HCT116 (cell line): ENCODE data around the gene ZBBX. TPM values are rescaled to one million over a fixed set of nuclear protein-coding genes. Genes with fewer than 3 reads are reported as not detected.

Source experiments
- ATAC-seq: fragments of 200-7000 bp; cut with Tn5 transposase; 2 replicates; pipeline ENCODE4 v1.9.1; 2020; ENCODE audit warnings: mild to moderate bottlenecking, moderate library complexity
- BruUV-seq: library from RNA; stranded (reverse); fragments of 400-500 nt; replicated peaks from 2 replicates; lab custom pipeline; 2021; lab: Mats Ljungman, UMichigan
- CTCF ChIA-PET: fragments of 300-600 bp; sonication (Branson Sonifier 250); formaldehyde crosslinking; loops from one replicate; lab custom pipeline; 2021; ENCODE audit warnings: antibody characterized with exemption; lab: Charles Lee
- POLR2A ChIA-PET: fragments of 300-600, 350-600 bp; sonication (Branson Sonifier 250); formaldehyde crosslinking; loops from one replicate; lab custom pipeline; 2021; ENCODE audit warnings: antibody characterized with exemption; lab: Charles Lee
- RAD21 ChIA-PET, 2 experiments: fragments of 300-600 bp; sonication (Branson Sonifier 250); formaldehyde crosslinking; loops; one replicate each; lab custom pipeline; 2023; ENCODE audit warnings: low total read pairs in 2 of 2; ENCODE audit not compliant: uncharacterized antibody in 2 of 2, unreplicated experiment in 2 of 2, low non-redundant PET in 1 of 2; lab: Charles Lee
- DNase-seq: peaks from one replicate; pipeline ENCODE4 v3.0.0-alpha.2; 2010; ENCODE audit warnings: low read depth, low spot score
- H2AFZ ChIP-seq: fragments of 200-600 bp; shearing (Covaris generic), sonication (generic); 2 replicates; pipeline ENCODE4 v1.6.1; 2017; ENCODE audit warnings: low read depth, mixed run types, mixed read lengths, antibody characterized with exemption, low read length; ENCODE audit not compliant: poor library complexity, severe bottlenecking
- H3K27ac ChIP-seq: 2 replicates; pipeline ENCODE4 v1.5.1; 2012; ENCODE audit warnings: low read depth, low read length
- H3K27me3 ChIP-seq: fragments of 200-600 bp; sonication (generic); 2 replicates; pipeline ENCODE4 v1.6.1; 2016; ENCODE audit warnings: mixed run types, low read length, mixed read lengths; ENCODE audit not compliant: insufficient read depth
- H3K36me3 ChIP-seq, 2 experiments: fragments of 200-500 bp in 1 of 2; fragments of 200-600 bp in 1 of 2; sonication (Bioruptor generic) in 1 of 2; sonication (generic) in 1 of 2; 2 replicates each; pipeline versions ENCODE4 v1.5.1 to v1.6.1; 2014 to 2016; ENCODE audit warnings: low read length in 2 of 2, inconsistent platforms in 1 of 2, mixed read lengths in 1 of 2, mixed run types in 1 of 2; ENCODE audit not compliant: insufficient read depth in 2 of 2, control insufficient read depth in 1 of 2
- H3K4me1 ChIP-seq, 2 experiments: fragments of 200-600 bp in 1 of 2; sonication (generic) in 1 of 2; 2 replicates each; pipeline versions ENCODE4 v1.5.1 to v1.6.1; 2012 to 2017; ENCODE audit warnings: low read length in 2 of 2, inconsistent platforms in 1 of 2, mild to moderate bottlenecking in 1 of 2, mixed read lengths in 1 of 2, mixed run types in 1 of 2, moderate library complexity in 1 of 2; ENCODE audit not compliant: insufficient read depth in 2 of 2, control insufficient read depth in 1 of 2
- H3K4me2 ChIP-seq: fragments of 200-600 bp; sonication (generic); 2 replicates; pipeline ENCODE4 v1.6.1; 2017; ENCODE audit warnings: mixed run types, low read length, mixed read lengths
- H3K4me3 ChIP-seq, 2 experiments: fragments of 200-600 bp in 1 of 2; sonication (generic) in 1 of 2; replicated peaks in 1 of 2; 2 replicates each; pipeline ENCODE4 v1.5.1; 2011 to 2016; ENCODE audit warnings: low read length in 2 of 2, control low read depth in 1 of 2, low read depth in 1 of 2, mild to moderate bottlenecking in 1 of 2, mixed read lengths in 1 of 2, mixed run types in 1 of 2
- H3K79me2 ChIP-seq: fragments of 200-600 bp; sonication (generic); 2 replicates; pipeline ENCODE4 v1.6.1; 2017; ENCODE audit warnings: mild to moderate bottlenecking, mixed run types, low read length, moderate library complexity, mixed read lengths; ENCODE audit not compliant: insufficient read depth
- H3K9ac ChIP-seq: fragments of 200-600 bp; sonication (generic); 2 replicates; pipeline ENCODE4 v1.6.1; 2016; ENCODE audit warnings: low read length, mixed read lengths
- H3K9me2 ChIP-seq: fragments of 200-600 bp; sonication (generic), shearing (Covaris generic); 2 replicates; pipeline ENCODE4 v1.6.1; 2017; ENCODE audit warnings: mixed run types, mild to moderate bottlenecking, moderate library complexity; ENCODE audit not compliant: insufficient read depth
- H3K9me3 ChIP-seq, 2 experiments: fragments of 200-500 bp in 1 of 2; fragments of 200-600 bp in 1 of 2; sonication (Bioruptor generic) in 1 of 2; sonication (generic) in 1 of 2; 2 replicates each; pipeline ENCODE4 v1.6.1; 2014 to 2017; ENCODE audit warnings: low read length in 2 of 2, mixed read lengths in 2 of 2, inconsistent platforms in 1 of 2, low read depth in 1 of 2, mild to moderate bottlenecking in 1 of 2, mixed run types in 1 of 2, moderate library complexity in 1 of 2; ENCODE audit not compliant: control insufficient read depth in 1 of 2, insufficient read depth in 1 of 2
- H4K20me1 ChIP-seq: fragments of 200-600 bp; sonication (generic), shearing (Covaris generic); 2 replicates; pipeline ENCODE4 v1.6.1; 2017; ENCODE audit warnings: mixed run types, mild to moderate bottlenecking, moderate library complexity; ENCODE audit not compliant: insufficient read depth
- ATF3 ChIP-seq: IDR thresholded peaks from 2 replicates; pipeline ENCODE4 v1.6.1; 2012
- CBX3 ChIP-seq: IDR thresholded peaks from 2 replicates; pipeline ENCODE4 v1.6.1; 2012; ENCODE audit warnings: low read depth
- CTCF ChIP-seq, 3 experiments: fragments of 200-600 bp in 1 of 3; sonication (generic) in 1 of 3; IDR thresholded peaks in 2 of 3; conservative IDR thresholded peaks in 1 of 3; 2 replicates each; pipeline ENCODE4 v1.5.1; 2012 to 2017; ENCODE audit warnings: low read depth in 2 of 3, low read length in 2 of 3, antibody characterized with exemption in 1 of 3, borderline replicate concordance in 1 of 3, control low read depth in 1 of 3, mild to moderate bottlenecking in 1 of 3, mixed read lengths in 1 of 3, mixed run types in 1 of 3, moderate library complexity in 1 of 3; ENCODE audit not compliant: insufficient read depth in 1 of 3
- EGR1 ChIP-seq: IDR thresholded peaks from 2 replicates; pipeline ENCODE4 v1.6.1; 2012; ENCODE audit warnings: low read depth
- ELF1 ChIP-seq: IDR thresholded peaks from 2 replicates; pipeline ENCODE4 v1.6.1; 2012; ENCODE audit warnings: low read depth, borderline replicate concordance
- EZH2 ChIP-seq: fragments of 200-600 bp; sonication (generic); IDR thresholded peaks from 2 replicates; pipeline ENCODE4 v1.6.1; 2017; ENCODE audit warnings: antibody characterized with exemption, mixed run types
- EZH2phosphoT487 ChIP-seq: fragments of 200-600 bp; IDR thresholded peaks from 2 replicates; pipeline ENCODE4 v1.6.1; 2018; ENCODE audit warnings: antibody characterized with exemption, borderline replicate concordance
- POLR2AphosphoS5 ChIP-seq: IDR thresholded peaks from 2 replicates; pipeline ENCODE4 v1.6.1; 2011; ENCODE audit warnings: mild to moderate bottlenecking, low read depth, low read length, moderate library complexity
- RAD21 ChIP-seq: IDR thresholded peaks from 2 replicates; pipeline ENCODE4 v1.6.1; 2012; ENCODE audit warnings: low read depth, mild to moderate bottlenecking
- REST ChIP-seq: IDR thresholded peaks from 2 replicates; pipeline ENCODE4 v1.6.1; 2012; ENCODE audit warnings: low read depth
- YY1 ChIP-seq: IDR thresholded peaks from 2 replicates; pipeline ENCODE4 v1.6.1; 2011; ENCODE audit warnings: low read length, low read depth, moderate library complexity, mild to moderate bottlenecking; ENCODE audit not compliant: insufficient replicate concordance; ENCODE audit errors: extremely low read depth
- ZBTB33 ChIP-seq: IDR thresholded peaks from 2 replicates; pipeline ENCODE4 v1.6.1; 2011; ENCODE audit warnings: mild to moderate bottlenecking, low read length, moderate library complexity; ENCODE audit not compliant: insufficient replicate concordance; ENCODE audit errors: extremely low read depth
- ZFX ChIP-seq: fragments of 450-650 bp; IDR thresholded peaks from 2 replicates; pipeline ENCODE4 v1.6.1; 2017
- intact Hi-C: fragments of 100-400 bp; cut with micrococcal nuclease; formaldehyde crosslinking; loops from 2 replicates; pipeline ENCODE4 v1.10.0; 2022
- total RNA-seq: library from RNA; stranded (reverse); gene quantifications from one replicate; pipeline ENCODE4 v1.2.1, GENCODE V29; 2021; ENCODE audit not compliant: unreplicated experiment

ZBBX gene
- total RNA-seq, 1 experiment from 2014 or later: 0.81 TPM

GRCh38 chr3:167361306-167361705 lies 18.8 kb downstream of the ZBBX start:
- no peak overlapping the region for H2AFZ ChIP-seq
- H3K27me3 ChIP-seq: no peaks in the 10 kb centered on the region
- POLR2A ChIA-PET: no interaction called here
- no peaks in the 10 kb centered on the region for H4K20me1 ChIP-seq
- TF ChIP-seq CBX3: no peak
- no peak for TF ChIP-seq EZH2
- no peak for TF ChIP-seq YY1
- TF ChIP-seq EGR1: no peak
- TF ChIP-seq REST: no peak
- no peak for TF ChIP-seq CTCF (IDR thresholded peaks at IDR 0.05 in 2 of 3, conservative IDR thresholded peaks at IDR 0.05 in 1 of 3; ENCODE audit: borderline replicate concordance in 1 of 3, insufficient read depth in 1 of 3, low read depth in 2 of 3, low read length in 2 of 3)
- TF ChIP-seq ELF1: no peak
- TF ChIP-seq RAD21: no peak
- TF ChIP-seq ZBTB33: no peak
- no peak for TF ChIP-seq POLR2AphosphoS5
- no peak for TF ChIP-seq ZFX
- TF ChIP-seq ATF3: no peak
- TF ChIP-seq EZH2phosphoT487: no peak
- BruUV-seq: no TSS peak
- intact Hi-C loops: no loop called here
- DNase-seq (no peak), ATAC-seq (no peak)
- no peak overlapping the region for H3K9ac ChIP-seq
- RAD21 ChIA-PET: no interaction called here
- CTCF ChIA-PET: no interaction called here
- H3K4me1 ChIP-seq: no peaks in the 10 kb centered on the region
- no peaks in the 10 kb centered on the region for H3K36me3 ChIP-seq
- no peaks in the 10 kb centered on the region for H3K79me2 ChIP-seq
- no peak overlapping the region for H3K4me2 ChIP-seq
- no peak overlapping the region for H3K4me3 ChIP-seq
- H3K9me2 ChIP-seq: no peaks in the 10 kb centered on the region
- no peak overlapping the region for H3K27ac ChIP-seq
- no peaks in the 10 kb centered on the region for H3K9me3 ChIP-seq
